DND-41 (cell line): Measurements from ENCODE around the gene COQ5.

Experiments
- ATAC-seq: fragments of 200-7000 bp; cut with Tn5 transposase; 3 replicates; pipeline ENCODE4 v1.9.1; 2021; ENCODE audit warnings: low read depth; ENCODE audit not compliant: insufficient read depth
- DNase-seq: peaks from one replicate; pipeline ENCODE4 v3.0.0-alpha.2; 2020
- H2AFZ ChIP-seq: 2 replicates; pipeline ENCODE4 v1.6.0; 2012; ENCODE audit warnings: low read depth, low read length
- H3K27ac ChIP-seq: 2 replicates; pipeline ENCODE4 v1.5.1; 2012; ENCODE audit warnings: low read length, inconsistent platforms
- H3K27me3 ChIP-seq: fragments of 200-600 bp; sonication (generic); 2 replicates; pipeline ENCODE4 v1.6.0; 2012; ENCODE audit warnings: low read length, mild to moderate bottlenecking, inconsistent platforms; ENCODE audit not compliant: insufficient read depth, poor library complexity
- H3K36me3 ChIP-seq: 2 replicates; pipeline ENCODE4 v1.5.1; 2012; ENCODE audit warnings: low read length, inconsistent platforms; ENCODE audit not compliant: insufficient read depth
- H3K4me1 ChIP-seq: 2 replicates; pipeline ENCODE4 v1.5.1; 2012; ENCODE audit warnings: mild to moderate bottlenecking, low read length; ENCODE audit not compliant: insufficient read depth
- H3K4me2 ChIP-seq: 2 replicates; pipeline ENCODE4 v1.6.0; 2012; ENCODE audit warnings: mild to moderate bottlenecking, moderate library complexity, low read length, inconsistent platforms; ENCODE audit not compliant: insufficient read depth
- H3K4me3 ChIP-seq, 2 experiments: fragments of 200-600 bp in 1 of 2; shearing (Covaris generic) in 1 of 2; 2 replicates each; pipeline ENCODE4 v1.5.1; 2012 to 2016; ENCODE audit warnings: inconsistent platforms in 2 of 2, low read length in 2 of 2, mild to moderate bottlenecking in 2 of 2, low read depth in 1 of 2, moderate library complexity in 1 of 2
- H3K79me2 ChIP-seq: 2 replicates; pipeline ENCODE4 v1.6.0; 2012; ENCODE audit warnings: low read length, inconsistent platforms; ENCODE audit not compliant: insufficient read depth
- H3K9ac ChIP-seq: 2 replicates; pipeline ENCODE4 v1.6.0; 2012; ENCODE audit warnings: low read depth, mild to moderate bottlenecking, inconsistent platforms, low read length, moderate library complexity
- H3K9me3 ChIP-seq: 2 replicates; pipeline ENCODE4 v1.5.1; 2012; ENCODE audit warnings: low read length, moderate library complexity, mild to moderate bottlenecking, inconsistent platforms; ENCODE audit not compliant: insufficient read depth, severe bottlenecking
- H4K20me1 ChIP-seq: 2 replicates; pipeline ENCODE4 v1.6.0; 2012; ENCODE audit warnings: low read length; ENCODE audit not compliant: insufficient read depth
- EZH2 ChIP-seq: IDR thresholded peaks from 3 replicates; pipeline ENCODE4 v1.6.1; 2012; ENCODE audit warnings: borderline replicate concordance, low read depth, mild to moderate bottlenecking, moderate library complexity, low read length, inconsistent platforms; ENCODE audit not compliant: severe bottlenecking
- TF ChIP-seq, protein P1 (sequence below): IDR thresholded peaks from 2 replicates; pipeline ENCODE4 v1.5.1; 2012; ENCODE audit warnings: borderline replicate concordance, low read length, moderate library complexity, mild to moderate bottlenecking; ENCODE audit not compliant: poor library complexity, severe bottlenecking; ENCODE audit errors: extremely low read depth

The COQ5 gene

DNA sequence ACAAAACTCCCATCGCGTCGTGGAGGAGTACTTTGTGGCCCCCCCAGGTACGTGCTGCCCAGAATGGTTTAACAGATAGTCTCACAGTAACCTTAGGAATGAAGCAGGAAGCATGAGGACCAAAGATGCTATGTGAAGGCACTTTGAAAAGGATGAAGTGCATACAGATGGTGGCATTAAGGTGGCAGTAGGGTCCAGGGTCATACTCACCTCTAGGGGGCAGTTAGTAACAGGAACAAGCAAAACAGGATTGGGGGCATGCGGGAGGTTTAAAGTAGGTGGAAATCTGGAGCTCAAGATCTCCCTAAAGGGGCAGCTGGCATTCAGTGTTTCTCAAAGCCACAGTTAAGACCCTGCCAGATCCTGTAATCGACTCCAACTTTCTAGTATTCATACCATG lies 71.8 kb downstream of the COQ5 start:
- no peak overlapping the region for H2AFZ ChIP-seq

GRCh38 chr12:120455302-120455701 lies 73.7 kb downstream of the COQ5 start:
- H3K9me3 ChIP-seq: no peaks in the 10 kb centered on the region
- no peak overlapping the region for H2AFZ ChIP-seq
- H3K9ac ChIP-seq: no peak overlapping the region
- DNase-seq (no peak), ATAC-seq (no peak)
- H3K4me2 ChIP-seq: no peak overlapping the region
- TF ChIP-seq, protein P1, sequence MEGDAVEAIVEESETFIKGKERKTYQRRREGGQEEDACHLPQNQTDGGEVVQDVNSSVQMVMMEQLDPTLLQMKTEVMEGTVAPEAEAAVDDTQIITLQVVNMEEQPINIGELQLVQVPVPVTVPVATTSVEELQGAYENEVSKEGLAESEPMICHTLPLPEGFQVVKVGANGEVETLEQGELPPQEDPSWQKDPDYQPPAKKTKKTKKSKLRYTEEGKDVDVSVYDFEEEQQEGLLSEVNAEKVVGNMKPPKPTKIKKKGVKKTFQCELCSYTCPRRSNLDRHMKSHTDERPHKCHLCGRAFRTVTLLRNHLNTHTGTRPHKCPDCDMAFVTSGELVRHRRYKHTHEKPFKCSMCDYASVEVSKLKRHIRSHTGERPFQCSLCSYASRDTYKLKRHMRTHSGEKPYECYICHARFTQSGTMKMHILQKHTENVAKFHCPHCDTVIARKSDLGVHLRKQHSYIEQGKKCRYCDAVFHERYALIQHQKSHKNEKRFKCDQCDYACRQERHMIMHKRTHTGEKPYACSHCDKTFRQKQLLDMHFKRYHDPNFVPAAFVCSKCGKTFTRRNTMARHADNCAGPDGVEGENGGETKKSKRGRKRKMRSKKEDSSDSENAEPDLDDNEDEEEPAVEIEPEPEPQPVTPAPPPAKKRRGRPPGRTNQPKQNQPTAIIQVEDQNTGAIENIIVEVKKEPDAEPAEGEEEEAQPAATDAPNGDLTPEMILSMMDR: no peak
- TF ChIP-seq EZH2: no peak
- peaks cover 24% of the 10 kb centered on the region for H4K20me1 ChIP-seq
- H3K27me3 ChIP-seq: no peaks in the 10 kb centered on the region
- H3K79me2 ChIP-seq: peaks cover 30% of the 10 kb centered on the region
- H3K4me1 ChIP-seq: no peaks in the 10 kb centered on the region
- H3K4me3 ChIP-seq: no peak overlapping the region
- peaks cover 71% of the 10 kb centered on the region for H3K36me3 ChIP-seq
- no peak overlapping the region for H3K27ac ChIP-seq

More for the DNA sequence above, 71.8 kb downstream of the COQ5 start:
- H3K4me3 ChIP-seq: no peak overlapping the region
- ATAC-seq (peak; percentile 41; the same call in 2 of the 3 replicates), DNase-seq (peak; percentile 27)
- no peak overlapping the region for H3K9ac ChIP-seq
- peaks cover 84% of the 10 kb centered on the region for H3K36me3 ChIP-seq
- H3K4me2 ChIP-seq: no peak overlapping the region
- H4K20me1 ChIP-seq: peaks cover 28% of the 10 kb centered on the region
- no peaks in the 10 kb centered on the region for H3K9me3 ChIP-seq
- peaks cover 31% of the 10 kb centered on the region for H3K79me2 ChIP-seq
- TF ChIP-seq EZH2: no peak
- TF ChIP-seq, protein P1: peak; percentile 65
- H3K4me1 ChIP-seq: no peaks in the 10 kb centered on the region
- no peak overlapping the region for H3K27ac ChIP-seq
- H3K27me3 ChIP-seq: no peaks in the 10 kb centered on the region

- Histone ChIP-seq H2AFZ (no peak overlapping the region), H3K4me3 (no peak overlapping the region), H3K9me3 (no peaks in the 10 kb centered on the region), H3K4me2 (no peak overlapping the region), H3K36me3 (peaks cover 73% of the 10 kb centered on the region), H4K20me1 (peaks cover 24% of the 10 kb centered on the region), H3K27me3 (no peaks in the 10 kb centered on the region), H3K9ac (no peak overlapping the region), H3K79me2 (peaks cover 35% of the 10 kb centered on the region), H3K27ac (no peak overlapping the region), H3K4me1 (no peaks in the 10 kb centered on the region)
- TF ChIP-seq EZH2: no peak
- TF ChIP-seq, protein P1: peak; percentile 78
- peak; percentile 84 for ATAC-seq
- DNase-seq: peak; percentile 36
Measured at GRCh38 chr12:120453977-120454376, 75.0 kb downstream of the COQ5 start.
